Stimulated activated CD8-positive, alpha-beta memory T cell treated with anti-CD3 and anti-CD28 coated beads, Interleukin-15, amount 100 ng/mL, for 24 hours (primary cell): Measurements from ENCODE around the gene ROR1.
"Not testable (repeated sequence)": the region's sequence is repeated elsewhere in the genome, so short reads cannot be mapped to it uniquely, and the experiment has no call there.

Experiments
- DNase-seq: peaks from one replicate; pipeline ENCODE4 v3.0.0-alpha.2; 2020; ENCODE audit warnings: low read depth

ROR1 gene

GRCh38 chr1:63759778-63760177, 14.0 kb upstream of the ROR1 start:
- no peak for DNase-seq

- no peak for DNase-seq
Measured at GRCh38 chr1:63770381-63770780, 3.4 kb upstream of the ROR1 start.

GRCh38 chr1:63772201-63772600, 1.6 kb upstream of the ROR1 start:
- no peak for DNase-seq

- DNase-seq, result no peak
Measured at GRCh38 chr1:63772876-63773275, 941 bp upstream of the ROR1 start.

GRCh38 chr1:63773496-63773814, 362 bp upstream of the ROR1 start:
- DNase-seq, result no peak

GRCh38 chr1:63774617-63775417, 1.0 kb downstream of the ROR1 start:
- DNase-seq, result no peak

GRCh38 chr1:63775418-63776127, 1.8 kb downstream of the ROR1 start:
- DNase-seq, result no peak

GRCh38 chr1:63777286-63777685, 3.5 kb downstream of the ROR1 start:
- DNase-seq, result no peak

- no peak for DNase-seq
Measured at GRCh38 chr1:63777965-63778880, 4.4 kb downstream of the ROR1 start.

GRCh38 chr1:63779338-63780211, 5.8 kb downstream of the ROR1 start:
- DNase-seq, result no peak

- no peak for DNase-seq
Measured at GRCh38 chr1:63780565-63780964, 6.7 kb downstream of the ROR1 start.

GRCh38 chr1:63782982-63783381, 9.2 kb downstream of the ROR1 start:
- DNase-seq, result no peak

- no peak for DNase-seq
Measured at GRCh38 chr1:63784083-63784482, 10.3 kb downstream of the ROR1 start.

GRCh38 chr1:63784489-63785390, 10.9 kb downstream of the ROR1 start:
- no peak for DNase-seq

GRCh38 chr1:63787270-63787669, 13.5 kb downstream of the ROR1 start:
- not testable (repeated sequence) for DNase-seq

- DNase-seq, result no peak
Measured at GRCh38 chr1:63787875-63788274, 14.1 kb downstream of the ROR1 start.

GRCh38 chr1:63789856-63790605, 16.2 kb downstream of the ROR1 start:
- DNase-seq, result no peak

GRCh38 chr1:63790989-63791388, 17.2 kb downstream of the ROR1 start:
- DNase-seq, result no peak

- no peak for DNase-seq
Measured at GRCh38 chr1:63792152-63792551, 18.3 kb downstream of the ROR1 start.

- DNase-seq, result no peak
Measured at GRCh38 chr1:63793741-63794240, 20.0 kb downstream of the ROR1 start.
